Measurements from ENCODE around the gene WDR83. TPM values are rescaled to one million over a fixed set of nuclear protein-coding genes. Genes with fewer than 3 reads are reported as not detected.
"Not testable (repeated sequence)": the region's sequence is repeated elsewhere in the genome, so short reads cannot be mapped to it uniquely, and the experiment has no call there.

WDR83 gene
- total RNA-seq, 1 experiment from 2014 or later = 12.5 TPM

DNA sequence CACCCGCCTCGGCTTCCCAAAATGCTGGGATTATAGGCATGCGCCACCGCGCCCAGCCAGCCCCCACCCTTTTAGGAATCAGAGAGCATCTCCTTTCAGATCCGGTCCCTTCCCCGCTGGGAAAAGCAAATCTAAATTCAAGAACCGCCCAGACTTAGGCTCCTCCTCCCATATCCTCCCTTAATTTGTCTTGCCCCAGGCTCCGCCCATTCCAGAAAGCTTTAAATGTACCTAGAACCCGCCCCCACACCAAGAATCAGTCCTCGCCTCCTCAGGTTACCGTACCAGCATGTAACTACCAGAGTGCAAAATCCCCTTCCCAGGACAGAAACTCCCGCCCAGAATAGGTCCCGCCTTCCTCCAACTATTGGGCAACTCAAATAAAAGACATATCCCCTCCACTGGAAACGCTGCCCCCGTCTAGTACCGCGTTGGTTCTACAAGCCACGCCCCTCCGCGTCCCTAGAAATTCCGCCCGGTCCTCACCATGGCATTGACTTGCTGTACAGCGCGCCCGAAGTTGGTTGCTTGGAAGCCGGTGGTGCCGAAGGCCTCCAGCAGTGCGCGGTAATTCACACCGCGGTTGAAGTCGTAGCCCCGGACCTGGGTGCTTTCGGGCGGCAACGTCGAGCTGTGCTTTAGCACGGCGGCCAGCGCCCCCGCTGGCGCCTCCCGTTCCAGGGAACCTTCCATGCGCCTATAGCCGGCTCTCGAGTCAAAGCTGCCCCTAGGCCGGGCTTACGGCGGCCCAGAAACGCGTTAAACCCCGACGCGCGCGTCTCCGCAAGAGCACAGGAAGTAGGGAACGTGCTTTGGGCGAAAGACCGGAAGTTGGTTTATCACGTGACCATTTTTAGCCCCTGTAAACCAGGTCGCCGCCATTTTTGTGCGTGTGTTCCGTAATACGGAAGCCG lies 14.7 kb downstream of the WDR83 start, which contains the start of gene DHPS:
Gene DHPS (minus strand): TSS at position 807 of the 914 bp plus-strand sequence. CDS start 114 bp downstream, at position 693.
- DNase-seq (ENCODE audit: low read depth) = peak; percentile 99

DNA sequence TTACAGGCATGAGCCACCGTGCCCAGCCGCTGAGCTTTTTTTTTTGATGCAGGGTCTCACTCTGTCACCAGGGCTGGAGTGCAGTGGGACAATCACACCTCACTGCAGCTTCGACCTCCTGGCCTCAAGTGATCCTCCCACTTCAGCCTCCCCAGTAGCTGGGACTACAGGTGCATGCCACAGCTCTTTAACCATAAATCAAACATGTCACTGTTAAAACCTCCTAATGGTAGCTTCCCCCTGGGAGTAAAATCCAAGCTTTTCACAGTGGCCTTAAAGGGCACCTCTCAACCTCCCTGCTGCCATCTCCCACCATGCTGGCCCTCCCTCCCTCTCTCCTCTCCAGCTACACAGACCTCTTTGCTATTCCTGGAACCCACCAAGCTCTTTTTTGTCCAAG lies 19.2 kb downstream of the WDR83 start:
- DNase-seq (ENCODE audit: low read depth) = no peak

DNA sequence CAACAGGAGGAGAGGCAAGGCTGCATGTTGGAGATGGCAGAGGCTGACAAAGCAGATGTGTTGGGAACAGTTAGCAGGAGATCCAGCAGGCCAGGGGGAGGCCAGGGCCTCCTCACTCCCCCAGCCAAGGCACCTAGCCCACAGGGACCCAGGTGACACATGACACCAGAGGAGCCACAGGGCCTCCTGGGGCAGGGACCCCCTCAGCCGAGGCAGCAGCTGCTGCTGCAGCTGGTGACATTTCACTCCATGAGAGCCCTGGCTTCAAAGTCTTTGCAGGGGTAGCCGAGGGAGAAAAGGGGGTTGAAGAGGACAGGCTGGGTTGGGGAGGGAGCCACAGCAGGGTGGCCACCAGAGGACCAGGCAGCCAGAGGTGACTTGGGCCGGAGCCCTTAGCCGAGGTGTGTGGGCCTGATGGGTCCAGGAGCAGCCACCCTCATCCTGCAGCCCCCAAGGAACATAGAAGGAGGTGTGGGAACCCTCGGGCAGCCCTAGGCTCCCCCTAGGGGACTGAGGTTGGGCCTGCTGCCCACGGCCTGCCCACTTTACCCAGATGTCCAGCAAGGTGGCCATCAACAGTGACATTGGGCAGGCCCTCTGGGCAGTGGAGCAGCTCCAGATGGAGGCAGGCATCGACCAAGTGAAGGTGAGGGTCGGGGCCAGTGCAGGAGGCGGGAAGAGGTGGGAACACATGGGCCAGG lies 21.0 kb downstream of the WDR83 start, which contains the start of gene GNG14:
Gene GNG14 (plus strand): TSS at position 503 of the 701 bp plus-strand sequence. CDS start 51 bp downstream, at position 554.
- DNase-seq (ENCODE audit: low read depth) = no peak

DNA sequence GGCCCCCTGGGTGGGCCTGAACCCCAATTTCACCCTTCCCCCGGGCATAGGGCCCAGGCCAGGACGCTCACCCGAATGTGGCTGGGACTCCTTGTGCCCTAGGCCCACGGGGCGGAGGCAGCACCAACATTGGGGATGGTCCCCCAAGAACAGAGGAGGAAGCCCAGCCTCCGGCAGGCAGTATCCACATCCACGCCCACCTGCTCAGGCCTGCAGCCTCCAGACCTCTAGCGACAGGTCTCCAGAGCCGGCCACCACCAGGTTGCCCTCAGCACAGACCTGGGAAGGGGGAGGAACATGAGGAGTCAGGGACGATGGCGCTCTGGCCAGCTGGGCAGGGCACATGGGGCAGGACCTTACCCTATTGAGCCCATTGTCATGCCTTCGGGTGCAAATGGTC lies 22.4 kb downstream of the WDR83 start:
- DNase-seq (ENCODE audit: low read depth) = no peak

DNA sequence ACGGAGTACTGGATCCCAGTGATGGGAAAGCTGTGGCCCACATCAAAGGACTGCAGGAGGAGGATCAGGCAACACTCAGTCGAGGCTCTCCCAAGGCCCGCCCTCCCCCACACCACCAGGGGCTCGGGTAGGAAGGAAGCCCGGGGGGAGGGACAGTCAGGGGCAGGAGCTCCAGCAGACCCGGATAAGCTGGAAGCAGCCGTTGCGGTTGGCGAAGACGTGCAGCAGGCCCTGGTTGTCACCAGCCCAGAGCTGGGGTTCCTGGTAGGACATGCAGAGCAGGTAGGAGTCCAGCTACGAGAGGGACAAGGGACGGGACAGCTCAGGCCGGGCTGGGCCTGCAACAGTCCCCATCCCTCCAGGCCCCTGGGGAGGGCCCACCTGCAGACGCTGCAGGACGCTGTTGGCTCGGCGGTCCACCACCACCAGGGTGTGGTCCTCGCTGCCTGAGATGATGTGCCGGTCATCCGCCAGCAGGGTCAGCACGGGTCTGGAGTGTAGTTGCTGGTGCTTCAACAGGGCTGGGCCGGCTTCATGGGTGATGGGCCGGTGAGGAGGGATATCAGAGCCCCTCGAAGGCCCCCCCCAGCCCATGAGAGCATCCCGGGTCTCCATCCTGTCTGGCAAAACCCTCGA lies 23.1 kb downstream of the WDR83 start:
- DNase-seq (ENCODE audit: low read depth) = no peak

DNA sequence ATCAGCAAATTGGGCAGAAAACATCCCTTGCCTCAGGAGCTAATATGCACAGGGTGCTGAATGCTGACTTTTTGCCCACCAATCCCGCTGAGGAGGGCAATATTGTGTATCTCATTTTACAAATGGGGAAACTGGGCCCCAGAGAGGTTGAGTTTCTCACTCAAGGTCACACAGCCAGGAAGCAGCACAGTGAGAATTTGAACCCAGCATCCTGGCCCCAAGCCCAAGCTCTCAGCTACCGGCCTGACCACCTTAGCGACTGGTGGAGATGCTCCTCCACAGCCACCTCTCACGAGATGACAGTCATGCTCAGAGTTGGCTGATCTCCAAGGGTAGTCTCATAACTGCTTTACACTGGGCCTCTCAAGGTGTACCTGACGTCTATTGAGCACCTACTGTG lies 26.4 kb downstream of the WDR83 start:
- no peak for DNase-seq (ENCODE audit: low read depth)

DNA sequence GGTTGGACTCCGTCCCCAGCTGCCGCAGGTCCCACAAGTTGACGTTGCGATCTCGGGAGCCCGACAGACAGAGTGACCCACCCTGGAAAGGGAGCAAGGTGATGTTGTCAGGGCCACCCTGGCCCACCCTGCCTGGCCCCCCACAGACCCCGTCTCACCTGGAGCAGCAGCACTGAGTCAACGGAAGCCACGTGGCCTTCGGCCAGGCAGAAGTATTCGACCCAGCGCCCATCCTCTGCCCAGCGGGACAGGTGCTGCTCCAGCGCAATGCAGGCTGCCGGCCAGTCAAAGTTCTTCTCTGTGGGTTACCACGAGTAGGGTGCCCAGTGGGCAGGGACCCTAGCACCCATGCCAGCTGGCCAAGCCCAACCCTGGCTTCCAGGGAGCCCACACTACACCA lies 28.0 kb downstream of the WDR83 start:
- no peak for DNase-seq (ENCODE audit: low read depth)

DNA sequence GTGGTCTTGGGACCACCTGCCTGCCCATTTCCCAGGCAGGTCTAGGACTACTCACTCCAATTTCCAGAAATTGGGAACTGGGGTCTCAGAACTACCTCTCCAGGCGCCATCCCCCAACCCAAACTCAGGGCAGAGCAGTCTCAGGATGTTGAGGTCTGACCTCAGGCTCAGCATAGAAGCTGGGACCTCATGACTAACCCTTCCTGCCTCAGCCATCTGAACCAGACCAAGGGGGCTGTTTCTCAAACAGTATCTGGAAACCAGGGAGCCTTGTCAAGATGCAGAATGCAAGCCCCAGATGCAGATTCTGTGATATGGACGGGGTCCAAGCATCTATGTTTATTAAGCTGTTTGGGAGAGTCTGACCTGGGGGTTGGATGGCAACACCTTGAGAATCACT lies 28.5 kb downstream of the WDR83 start:
- DNase-seq (ENCODE audit: low read depth) = peak; percentile 50

DNA sequence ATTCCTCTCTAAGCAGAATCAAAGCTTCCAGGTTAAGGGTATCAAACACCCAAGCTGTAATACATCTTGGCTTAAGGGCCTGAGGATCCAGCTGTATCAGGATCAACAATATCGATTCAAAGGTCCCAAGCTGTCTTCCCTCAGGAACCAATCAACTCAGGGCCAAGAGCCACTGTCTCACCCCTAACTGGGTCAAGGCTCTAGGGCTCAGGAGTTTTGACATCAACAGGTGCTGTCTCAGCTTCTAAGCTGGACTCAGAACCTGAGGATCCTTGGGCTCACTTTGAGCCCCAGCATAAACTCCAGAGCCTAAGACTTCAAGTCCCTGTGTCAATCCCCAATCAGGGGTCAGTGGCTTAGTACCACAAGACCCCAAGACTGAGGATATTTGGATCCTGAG lies 28.9 kb downstream of the WDR83 start:
- no peak for DNase-seq (ENCODE audit: low read depth)

DNA sequence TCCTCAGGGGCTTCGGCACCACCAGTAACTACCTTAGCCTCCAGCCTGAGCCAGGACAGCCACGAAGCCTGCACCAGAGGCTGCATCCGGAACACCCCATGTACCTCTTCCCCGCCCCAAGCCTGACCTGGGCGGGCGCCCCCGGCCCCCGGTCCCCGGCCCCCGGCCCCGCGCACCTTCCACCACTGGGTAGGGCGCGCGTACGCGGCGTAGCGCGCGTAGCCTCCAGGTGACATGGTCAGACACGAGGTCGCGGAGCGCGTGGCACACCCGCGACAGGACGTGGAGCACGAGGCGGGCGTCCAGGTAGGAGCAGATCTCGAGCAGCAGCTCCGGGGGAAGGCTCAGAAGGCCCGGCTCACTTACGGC lies 29.4 kb downstream of the WDR83 start:
- no peak for DNase-seq (ENCODE audit: low read depth)

DNA sequence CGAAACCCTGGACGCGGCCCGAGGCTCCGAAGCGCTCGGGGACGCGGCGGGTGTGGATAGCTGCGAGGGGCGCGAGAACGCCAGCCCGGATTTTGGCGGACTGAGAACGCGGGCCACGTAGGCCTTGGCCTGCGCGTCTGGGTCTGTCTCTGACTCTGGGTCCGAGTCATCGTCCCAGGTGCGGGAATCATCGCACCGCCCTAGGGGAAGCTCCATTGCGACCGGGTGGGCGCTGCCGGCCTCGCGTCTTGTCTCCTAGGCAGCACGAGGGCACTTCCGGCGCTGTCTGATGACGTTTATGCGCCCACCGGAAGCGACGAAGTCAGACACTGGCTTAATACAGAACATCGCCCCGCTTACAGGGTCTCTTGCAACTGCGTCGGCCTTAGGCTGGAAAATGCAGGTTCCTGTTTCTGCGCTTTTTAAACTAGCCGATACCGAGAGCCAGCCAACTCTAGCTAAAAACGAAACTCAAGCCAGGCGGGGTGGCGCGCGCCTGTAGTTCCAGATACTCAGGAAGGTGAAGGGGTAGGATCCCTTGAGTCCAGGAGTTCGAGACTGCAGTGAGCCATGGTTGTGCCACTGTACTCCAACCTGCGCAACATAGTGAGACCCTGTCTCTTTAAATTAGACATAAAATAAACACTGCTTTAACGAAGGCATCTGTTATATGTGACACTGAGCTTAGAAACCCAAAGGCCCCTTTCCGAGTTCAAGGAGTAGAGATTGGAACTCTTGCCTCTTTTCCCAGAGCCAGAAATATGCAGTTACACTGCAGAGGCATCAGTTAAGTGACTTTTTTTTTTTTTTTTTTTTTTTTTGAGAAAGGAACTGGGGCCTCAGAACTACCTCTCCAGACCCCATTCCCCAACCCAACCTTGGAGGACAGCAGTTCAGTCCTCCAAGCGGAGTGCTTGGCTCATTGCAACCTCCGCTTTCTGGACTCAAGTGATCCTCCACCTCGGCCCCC lies 30.0 kb downstream of the WDR83 start, which contains the start of gene FBXW9:
Gene FBXW9 (minus strand): TSS at position 266 of the 970 bp plus-strand sequence. CDS start 50 bp downstream, at position 216.
- peak; percentile 88 for DNase-seq (ENCODE audit: low read depth)

DNA sequence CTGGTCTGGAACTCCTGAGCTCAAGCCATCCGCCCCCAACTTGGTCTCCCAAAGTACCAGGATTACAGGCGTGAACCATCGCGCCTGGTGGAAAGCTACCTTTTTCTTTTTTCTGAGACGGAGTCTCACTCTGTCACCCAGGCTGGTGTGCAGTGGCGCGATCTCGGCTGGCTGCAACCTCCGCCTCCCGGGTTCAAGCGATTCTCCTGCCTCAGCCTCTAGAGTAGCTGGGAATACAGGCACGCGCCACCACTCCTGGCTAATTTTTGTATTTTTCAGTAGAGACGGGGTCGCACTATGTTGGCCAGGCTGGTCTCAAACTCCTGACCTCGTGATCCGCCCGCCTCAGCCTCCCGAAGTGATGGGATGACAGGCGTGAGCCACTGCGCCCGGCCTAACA lies 30.8 kb downstream of the WDR83 start:
- not testable (repeated sequence) for DNase-seq (ENCODE audit: low read depth)

DNA sequence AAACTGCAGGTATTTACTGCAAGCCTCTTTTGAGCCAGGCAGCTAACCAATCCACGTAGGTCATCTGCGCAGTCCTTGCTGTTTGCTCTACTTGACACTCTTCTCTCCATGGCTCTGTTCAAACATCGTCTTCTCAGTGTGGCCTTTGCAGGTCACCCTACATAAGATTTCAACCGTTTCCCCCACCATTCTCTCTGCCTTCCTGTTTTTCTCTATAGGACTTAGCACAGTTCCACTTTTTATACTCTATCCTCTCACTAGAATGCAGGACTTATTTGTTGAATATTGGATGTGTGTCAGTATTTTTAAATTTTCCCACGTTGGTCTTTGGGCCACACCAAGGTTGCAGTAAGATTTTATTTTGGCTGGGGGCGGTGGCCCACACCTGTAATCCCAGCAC lies 31.5 kb downstream of the WDR83 start:
- DNase-seq (ENCODE audit: low read depth) = no peak

DNA sequence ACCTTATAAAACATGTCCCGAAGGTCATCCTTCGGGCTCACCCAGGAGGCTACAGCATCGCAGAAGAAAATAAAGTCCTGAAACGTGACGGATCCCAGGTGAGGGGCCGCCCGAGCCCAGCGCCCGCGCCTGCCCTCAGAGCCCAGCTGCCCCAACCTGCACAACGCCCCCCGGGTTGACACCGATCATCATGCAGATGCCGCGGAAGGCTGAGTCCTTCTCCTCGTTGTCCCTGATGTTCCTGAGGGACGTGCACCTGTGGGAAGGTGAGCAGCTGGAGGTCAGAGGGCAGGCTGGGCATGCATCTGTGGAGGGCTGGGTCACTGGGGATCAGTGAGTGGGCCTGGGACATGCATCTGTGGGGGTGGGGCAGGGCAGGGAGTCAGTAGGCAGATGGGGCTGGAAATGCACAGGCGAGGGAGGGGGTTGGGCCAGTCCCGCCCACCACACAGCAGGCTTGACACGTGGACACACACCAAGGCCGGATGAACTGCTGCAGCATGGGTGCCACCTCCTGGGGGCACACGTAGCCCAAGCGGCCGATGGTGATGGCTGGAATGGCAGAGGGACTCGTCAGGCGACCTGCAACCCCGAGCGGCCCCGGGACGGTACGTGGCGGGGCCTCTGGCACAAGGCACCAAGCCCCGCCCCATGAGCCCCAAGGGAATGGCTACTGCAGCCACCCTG lies 35.1 kb downstream of the WDR83 start:
- no peak for DNase-seq (ENCODE audit: low read depth)

DNA sequence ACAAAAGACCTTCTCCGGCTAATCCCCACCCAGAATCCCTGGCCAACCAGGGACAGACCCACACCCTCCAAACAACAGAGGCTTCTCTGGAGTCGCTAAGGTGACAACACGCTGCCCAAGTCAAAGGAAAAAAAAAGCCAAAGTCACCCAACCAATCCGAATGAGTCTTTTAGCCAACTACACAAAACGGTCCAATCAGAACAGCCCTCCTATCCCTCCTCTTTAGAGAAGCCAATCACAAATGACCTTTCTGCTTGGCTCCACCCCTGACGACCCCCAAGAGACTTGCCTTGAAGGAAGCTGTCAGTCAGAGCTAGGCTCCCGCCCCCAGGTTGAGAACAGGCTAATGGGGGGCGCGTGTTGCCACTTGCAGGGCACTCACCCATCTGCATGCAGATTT lies 36.4 kb downstream of the WDR83 start:
- DNase-seq (ENCODE audit: low read depth) = peak; percentile 38

DNA sequence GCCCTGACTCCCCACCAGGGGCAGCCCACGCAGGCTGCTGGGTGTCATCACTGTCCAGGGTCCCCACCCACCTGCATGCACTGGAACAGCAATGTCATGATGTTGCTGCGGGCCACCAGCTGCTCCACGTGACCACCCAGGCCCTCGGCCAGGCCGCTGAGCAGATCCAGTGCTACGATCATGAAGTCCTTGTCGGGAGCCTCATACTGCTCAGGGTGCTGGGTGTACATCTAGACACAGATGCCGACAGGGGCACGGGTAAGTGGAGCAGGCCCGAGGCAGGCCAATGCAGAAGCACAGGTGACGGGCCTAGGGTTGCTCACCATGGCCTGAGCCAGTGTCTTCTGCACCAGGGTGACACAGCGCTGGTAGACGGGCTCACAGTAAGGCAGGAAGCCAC lies 38.6 kb downstream of the WDR83 start:
- DNase-seq (ENCODE audit: low read depth) = no peak

DNA sequence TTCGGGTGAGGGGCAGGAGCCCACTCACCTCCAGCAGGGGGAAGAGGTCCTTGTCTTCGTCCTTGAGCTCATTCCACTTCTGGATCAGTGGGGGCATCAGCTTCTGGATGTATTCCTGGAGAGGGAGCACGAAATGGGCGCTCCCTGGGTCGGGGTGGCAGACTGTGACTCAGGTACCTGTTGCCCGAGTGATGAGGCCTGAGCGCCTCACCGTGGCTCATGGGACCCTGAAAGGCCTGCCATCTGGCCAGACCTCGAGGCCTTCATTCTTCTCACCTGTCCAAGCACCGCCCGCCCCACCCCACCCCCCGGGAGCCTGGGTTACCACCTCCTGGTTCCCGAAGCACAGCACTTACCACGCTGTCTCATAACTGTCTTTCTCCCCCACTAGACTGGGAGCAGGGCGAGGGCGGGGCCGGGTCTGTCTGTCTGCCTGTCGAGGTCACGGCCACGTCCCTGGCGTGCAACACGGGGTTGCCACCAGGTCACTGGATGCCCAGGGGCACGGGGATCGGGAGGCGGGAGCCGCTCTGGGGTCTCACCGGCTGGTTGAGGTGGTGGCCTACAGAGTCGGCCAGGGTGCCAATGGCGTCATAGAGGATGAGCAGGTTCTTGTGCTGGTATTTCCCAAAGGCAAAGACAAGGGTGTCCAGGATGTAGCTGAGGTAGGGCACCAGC lies 39.2 kb downstream of the WDR83 start:
- DNase-seq (ENCODE audit: low read depth) = no peak

DNA sequence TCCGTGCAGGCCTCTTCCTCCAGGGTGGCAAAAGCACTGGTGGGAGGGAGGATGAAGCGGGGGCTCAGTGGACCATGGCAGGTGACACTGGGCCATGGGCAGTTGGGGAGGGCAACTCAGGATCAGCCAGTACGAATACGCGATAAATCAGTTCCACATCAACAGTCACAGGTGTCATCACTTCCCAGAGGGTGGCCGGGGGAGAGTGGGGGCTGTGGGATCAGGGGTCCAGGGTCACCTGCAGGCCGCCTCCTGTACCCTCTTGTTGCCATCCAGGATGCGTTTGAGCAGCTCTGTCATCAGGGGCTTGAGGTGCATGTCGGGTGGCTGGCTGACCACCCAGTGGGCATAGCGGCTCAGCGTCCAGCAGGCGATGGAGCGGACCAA lies 39.7 kb downstream of the WDR83 start:
- DNase-seq (ENCODE audit: low read depth) = no peak

DNA sequence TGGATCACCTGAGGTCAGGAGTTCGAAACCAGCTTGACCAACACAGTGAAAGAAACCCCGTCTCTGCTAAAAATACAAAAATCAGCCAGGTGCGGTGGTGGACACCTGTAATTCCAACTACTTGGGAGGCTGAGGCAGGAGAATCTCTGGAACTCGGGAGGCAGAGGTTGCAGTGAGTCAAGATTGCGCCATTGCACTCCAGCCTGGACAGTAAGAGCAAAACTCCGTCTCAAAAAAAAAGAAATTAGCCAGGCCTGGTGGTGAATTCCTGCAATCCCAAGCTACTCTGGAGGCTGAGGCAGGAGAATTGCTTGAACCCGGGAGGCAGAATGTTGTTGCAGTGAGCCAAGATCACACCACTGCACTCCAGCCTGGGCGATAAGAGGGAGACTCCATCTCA lies 42.0 kb downstream of the WDR83 start:
- DNase-seq (ENCODE audit: low read depth) = no peak

DNA sequence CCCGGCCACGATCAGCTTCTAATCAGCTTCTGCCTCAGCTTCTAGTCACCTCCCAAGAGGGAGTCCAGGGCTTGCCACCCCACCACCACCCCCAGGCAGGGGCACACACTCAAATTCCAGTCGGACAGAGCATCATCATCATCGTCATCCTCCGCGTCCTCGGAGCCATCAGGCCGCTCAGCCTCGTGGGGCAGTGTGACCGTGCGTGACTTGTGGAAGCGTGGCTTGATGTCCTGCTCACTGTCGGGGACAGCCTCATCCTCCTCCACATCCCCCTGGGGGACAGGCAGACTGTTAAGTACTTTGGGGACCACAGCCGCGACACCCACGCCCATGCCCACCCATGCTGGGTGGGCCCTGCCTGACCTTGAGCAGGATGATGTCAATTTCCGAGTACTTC lies 44.6 kb downstream of the WDR83 start:
- DNase-seq (ENCODE audit: low read depth) = no peak
